ENCODE measurements around the gene CAMK1D. TPM values are rescaled to one million over a fixed set of nuclear protein-coding genes. Genes with fewer than 3 reads are reported as not detected.

The CAMK1D gene
- total RNA-seq, 1 donor from 2014 or later, result 1.8 TPM

- Histone ChIP-seq H3K27me3 (ENCODE audit: control insufficient read depth, insufficient read depth, low read length) (no peaks in the 10 kb centered on the region), H3K36me3 (ENCODE audit: control insufficient read depth, insufficient read depth, low read length) (no peaks in the 10 kb centered on the region), H3K4me3 (ENCODE audit: low read depth, low read length) (no peak overlapping the region)
- TF ChIP-seq CTCF (IDR thresholded peaks at IDR 0.05; ENCODE audit: insufficient read depth, low read length, severe bottlenecking), result no peak
- DNase-seq (ENCODE audit: low read depth) (no peak), FAIRE-seq (no peak)
These were observed 65.1 kb downstream of the CAMK1D start for GRCh38 chr10:12414278-12414989.

- Histone ChIP-seq H3K4me3 (ENCODE audit: low read depth, low read length) (no peak overlapping the region), H3K27me3 (ENCODE audit: control insufficient read depth, insufficient read depth, low read length) (no peaks in the 10 kb centered on the region), H3K36me3 (ENCODE audit: control insufficient read depth, insufficient read depth, low read length) (no peaks in the 10 kb centered on the region)
- DNase-seq (ENCODE audit: low read depth), result no peak
- no peak for TF ChIP-seq CTCF (IDR thresholded peaks at IDR 0.05; ENCODE audit: insufficient read depth, low read length, severe bottlenecking)
- FAIRE-seq, result peak; percentile 28
These were observed 67.2 kb downstream of the CAMK1D start for GRCh38 chr10:12416344-12417050.

- Histone ChIP-seq H3K27me3 (ENCODE audit: control insufficient read depth, insufficient read depth, low read length) (no peaks in the 10 kb centered on the region), H3K4me3 (ENCODE audit: low read depth, low read length) (no peak overlapping the region), H3K36me3 (ENCODE audit: control insufficient read depth, insufficient read depth, low read length) (no peaks in the 10 kb centered on the region)
- no peak for TF ChIP-seq CTCF (IDR thresholded peaks at IDR 0.05; ENCODE audit: insufficient read depth, low read length, severe bottlenecking)
- FAIRE-seq, result no peak
- DNase-seq (ENCODE audit: low read depth), result no peak
These were observed 68.0 kb downstream of the CAMK1D start for GRCh38 chr10:12417331-12417730.

GRCh38 chr10:12418000-12418399, 68.7 kb downstream of the CAMK1D start:
- no peak for FAIRE-seq
- H3K36me3 ChIP-seq (ENCODE audit: control insufficient read depth, insufficient read depth, low read length), result no peaks in the 10 kb centered on the region
- DNase-seq (ENCODE audit: low read depth), result no peak
- TF ChIP-seq CTCF (IDR thresholded peaks at IDR 0.05; ENCODE audit: insufficient read depth, low read length, severe bottlenecking), result no peak
- no peaks in the 10 kb centered on the region for H3K27me3 ChIP-seq (ENCODE audit: control insufficient read depth, insufficient read depth, low read length)
- H3K4me3 ChIP-seq (ENCODE audit: low read depth, low read length), result no peak overlapping the region

- no peaks in the 10 kb centered on the region for H3K27me3 ChIP-seq (ENCODE audit: control insufficient read depth, insufficient read depth, low read length)
- DNase-seq (ENCODE audit: low read depth) (no peak), FAIRE-seq (no peak)
- no peaks in the 10 kb centered on the region for H3K36me3 ChIP-seq (ENCODE audit: control insufficient read depth, insufficient read depth, low read length)
- H3K4me3 ChIP-seq (ENCODE audit: low read depth, low read length), result no peak overlapping the region
- TF ChIP-seq CTCF (IDR thresholded peaks at IDR 0.05; ENCODE audit: insufficient read depth, low read length, severe bottlenecking), result no peak
These were observed 69.4 kb downstream of the CAMK1D start for GRCh38 chr10:12418725-12419261.

All from bronchial epithelial cell (primary cell).